HepG2 (cell line): ENCODE measurements around the gene CAPN10. TPM values are rescaled to one million over a fixed set of nuclear protein-coding genes. Genes with fewer than 3 reads are reported as not detected.

ENCODE experiments used
- AFF4 ChIP-seq: sonication (generic); formaldehyde crosslinking; IDR thresholded peaks from 2 replicates; pipeline ENCODE4 v1.4.0; 2020; ENCODE audit warnings: missing genetic modification reagents
- ATF7 ChIP-seq, 2 experiments: fragments of 450-650 bp in 1 of 2; sonication (generic) in 1 of 2; formaldehyde crosslinking in 1 of 2; IDR thresholded peaks; 2 replicates each; pipeline versions ENCODE4 v1.4.0 to v1.6.1; 2016 to 2020; ENCODE audit warnings: antibody characterized with exemption in 1 of 2, mild to moderate bottlenecking in 1 of 2, missing genetic modification reagents in 1 of 2
- ATRX ChIP-seq: sonication (generic); formaldehyde crosslinking; IDR thresholded peaks from 2 replicates; pipeline ENCODE4 v1.4.0; 2020; ENCODE audit warnings: missing genetic modification reagents, borderline replicate concordance
- CC2D1A ChIP-seq: sonication (generic); formaldehyde crosslinking; IDR thresholded peaks from 2 replicates; pipeline ENCODE4 v1.8.1; 2023; ENCODE audit warnings: mild to moderate bottlenecking, missing genetic modification reagents
- FOXJ3 ChIP-seq: sonication (generic); formaldehyde crosslinking; IDR thresholded peaks from 2 replicates; pipeline ENCODE4 v1.4.0; 2020; ENCODE audit warnings: missing genetic modification reagents, mild to moderate bottlenecking, borderline replicate concordance
- GMEB2 ChIP-seq: IDR thresholded peaks from 2 replicates; pipeline ENCODE4 v1.6.1; 2016; ENCODE audit warnings: missing biosample characterization, missing genetic modification reagents, low read depth
- MTA3 ChIP-seq: sonication (generic); formaldehyde crosslinking; IDR thresholded peaks from 2 replicates; pipeline ENCODE4 v1.4.0; 2020; ENCODE audit warnings: missing genetic modification reagents
- PAWR ChIP-seq: sonication (generic); formaldehyde crosslinking; IDR thresholded peaks from 2 replicates; pipeline ENCODE4 v1.4.0; 2020; ENCODE audit warnings: missing genetic modification reagents, mild to moderate bottlenecking, borderline replicate concordance
- PTBP1 ChIP-seq: fragments of 200-400 bp; formaldehyde crosslinking; IDR thresholded peaks from 2 replicates; pipeline ENCODE4 v1.6.1; 2018; ENCODE audit warnings: low read length, low read depth; ENCODE audit not compliant: poor library complexity, severe bottlenecking
- RORA ChIP-seq: sonication (generic); formaldehyde crosslinking; IDR thresholded peaks from 2 replicates; pipeline ENCODE4 v1.5.0; 2020; ENCODE audit warnings: mild to moderate bottlenecking, missing genetic modification reagents, moderate library complexity
- SMAD1 ChIP-seq: sonication (generic); formaldehyde crosslinking; IDR thresholded peaks from 2 replicates; pipeline ENCODE4 v1.4.0; 2020; ENCODE audit warnings: missing genetic modification reagents, low read depth, mild to moderate bottlenecking, borderline replicate concordance
- TRIM24 ChIP-seq: sonication (generic); formaldehyde crosslinking; IDR thresholded peaks from 2 replicates; pipeline ENCODE4 v1.8.0; 2022; ENCODE audit warnings: mild to moderate bottlenecking, missing genetic modification reagents
- ZC3H4 ChIP-seq: sonication (generic); formaldehyde crosslinking; IDR thresholded peaks from 2 replicates; pipeline ENCODE4 v1.4.0; 2020; ENCODE audit warnings: missing genetic modification reagents, borderline replicate concordance
- ZNF160 ChIP-seq: sonication (generic); formaldehyde crosslinking; IDR thresholded peaks from 2 replicates; pipeline ENCODE4 v1.8.0; 2022; ENCODE audit warnings: mild to moderate bottlenecking, inconsistent platforms, missing genetic modification reagents
- ZNF234 ChIP-seq: sonication (generic); formaldehyde crosslinking; conservative IDR thresholded peaks from 2 replicates; pipeline ENCODE4 v1.5.1; 2020; ENCODE audit warnings: mild to moderate bottlenecking, missing genetic modification reagents
- ZNF292 ChIP-seq: sonication (generic); formaldehyde crosslinking; IDR thresholded peaks from 2 replicates; pipeline ENCODE4 v1.8.1; 2022; ENCODE audit warnings: mild to moderate bottlenecking, low read depth, missing genetic modification reagents, borderline replicate concordance
- ZNF329 ChIP-seq: sonication (generic); formaldehyde crosslinking; IDR thresholded peaks from 2 replicates; pipeline ENCODE4 v1.9.0; 2021; ENCODE audit warnings: low read depth, mild to moderate bottlenecking, missing genetic modification reagents
- ZNF331 ChIP-seq: sonication (generic); formaldehyde crosslinking; IDR thresholded peaks from 2 replicates; pipeline ENCODE4 v1.4.0; 2020; ENCODE audit warnings: missing genetic modification reagents
- ZNF33A ChIP-seq: sonication (generic); formaldehyde crosslinking; IDR thresholded peaks from 2 replicates; pipeline ENCODE4 v1.5.1; 2020; ENCODE audit warnings: missing genetic modification reagents, mild to moderate bottlenecking, moderate library complexity, borderline replicate concordance
- ZNF432 ChIP-seq: sonication (generic); formaldehyde crosslinking; IDR thresholded peaks from 2 replicates; pipeline ENCODE4 v1.5.0; 2020; ENCODE audit warnings: missing genetic modification reagents, mild to moderate bottlenecking, borderline replicate concordance
- ZNF496 ChIP-seq: sonication (generic); formaldehyde crosslinking; IDR thresholded peaks from 2 replicates; pipeline ENCODE4 v1.8.1; 2023; ENCODE audit warnings: mild to moderate bottlenecking, moderate library complexity, missing genetic modification reagents; ENCODE audit not compliant: insufficient replicate concordance
- ZNF616 ChIP-seq: sonication (generic); formaldehyde crosslinking; IDR thresholded peaks from 2 replicates; pipeline ENCODE4 v1.5.0; 2020; ENCODE audit warnings: low read depth, mild to moderate bottlenecking, missing genetic modification reagents
- ZNF75D ChIP-seq: sonication (generic); formaldehyde crosslinking; IDR thresholded peaks from 2 replicates; pipeline ENCODE4 v1.8.1; 2023; ENCODE audit warnings: missing genetic modification reagents, mild to moderate bottlenecking, borderline replicate concordance
- polyA plus RNA-seq, 8 experiments: library from polyadenylated mRNA; depleted of rRNA in 3 of 8; stranded (reverse) in 7 of 8; unstranded in 1 of 8; fragments of >200 nt; fragmentation: Illumina TruSeq in 4 of 8; extraction: Trizol in 4 of 8; gene quantifications; 2 replicates each; pipeline versions ENCODE4 v1.2.1 to v1.2.3, GENCODE V29; 2011 to 2016; ENCODE audit warnings: low read depth in 4 of 8, missing spikeins in 1 of 8, mixed read lengths in 1 of 8; ENCODE audit not compliant: insufficient read depth in 1 of 8
- total RNA-seq, 5 experiments: library from RNA; depleted of rRNA; stranded (reverse); fragments of >200 nt; fragmentation: Illumina TruSeq; extraction: Trizol; gene quantifications; 2 replicates each; pipeline ENCODE4 v1.2.3, GENCODE V29; 2016; ENCODE audit warnings: low read depth in 1 of 5

CAPN10 gene
- total and polyA plus RNA-seq, 2 of the 13 experiments (the other 11 are each of a cell fraction or from before 2014, with no cell fraction given): 27.6 to 32.4 TPM

GRCh38 chr2:240560480-240561324 is 25.8 kb upstream of the CAPN10 start (continued):
- TF ChIP-seq ZNF234 (CRISPR knock-in tag): peak; percentile 4
- no peak for TF ChIP-seq AFF4 (CRISPR knock-in tag)
- no peak for TF ChIP-seq ATF7 (IDR thresholded peaks at IDR 0.05)
- TF ChIP-seq ATF7 (CRISPR knock-in tag; IDR thresholded peaks at IDR 0.05): no peak
- no peak for TF ChIP-seq TRIM24 (CRISPR knock-in tag)
- no peak; the same call in 1 of the 2 replicates for TF ChIP-seq ZNF329
- TF ChIP-seq PAWR: no peak
- peak; percentile 17; the same call in 1 of the 2 replicates for TF ChIP-seq ZNF33A (CRISPR knock-in tag)
- TF ChIP-seq PTBP1: peak; percentile 70
- peak; percentile 96 for TF ChIP-seq ZNF616 (CRISPR knock-in tag)
- 0 out of 2 replicates have a peak, but pooled peaks have one; percentile 2 for TF ChIP-seq FOXJ3 (CRISPR knock-in tag)
- TF ChIP-seq ZNF331 (CRISPR knock-in tag): peak; percentile 64
- peak; percentile 11; the same call in 1 of the 2 replicates for TF ChIP-seq ZNF160 (CRISPR knock-in tag)
- no peak; the same call in 1 of the 2 replicates for TF ChIP-seq ZC3H4 (CRISPR knock-in tag)
- no peak for TF ChIP-seq ATRX
- TF ChIP-seq ZNF75D (CRISPR knock-in tag): 0 out of 2 replicates have a peak, but pooled peaks have one; percentile 45
- TF ChIP-seq ZNF432 (CRISPR knock-in tag): no peak
- no peak for TF ChIP-seq ZNF496
- no peak for TF ChIP-seq RORA (CRISPR knock-in tag)
- peak; percentile 20; the same call in 1 of the 2 replicates for TF ChIP-seq GMEB2
- no peak for TF ChIP-seq CC2D1A (CRISPR knock-in tag)
- peak; percentile 62 for TF ChIP-seq SMAD1 (CRISPR knock-in tag)
- TF ChIP-seq ZNF292 (CRISPR knock-in tag): no peak
- no peak for TF ChIP-seq MTA3 (CRISPR knock-in tag)
